Measurements from ENCODE around the gene BCAS3. TPM values are rescaled to one million over a fixed set of nuclear protein-coding genes. Genes with fewer than 3 reads are reported as not detected.

BCAS3 gene
- total RNA-seq, 1 donor from 2014 or later = 19.0 TPM

DNA sequence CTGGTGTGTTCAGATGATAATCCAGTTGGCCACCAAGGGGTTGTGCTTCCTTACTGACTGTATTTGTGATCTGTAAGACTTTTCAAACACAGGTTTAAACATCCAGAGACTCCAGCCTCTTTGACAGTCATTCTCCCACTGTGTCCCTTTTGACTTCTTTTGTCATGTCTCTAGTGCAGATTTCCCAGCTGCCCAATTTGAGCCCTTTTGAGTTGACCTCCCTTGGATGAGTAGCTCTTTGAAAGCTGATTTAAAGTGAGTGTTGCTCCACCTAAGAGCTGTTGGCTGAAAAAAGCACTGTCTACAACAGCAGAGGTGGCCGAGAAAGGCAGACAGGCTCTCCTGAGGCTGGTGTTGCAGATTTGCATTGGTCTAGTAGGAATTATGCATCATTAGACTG, 533.6 kb downstream of the BCAS3 start:
- intact Hi-C loops (cut with micrococcal nuclease) = no loop called here

GRCh38 chr17:61212655-61213054, 535.0 kb downstream of the BCAS3 start:
- intact Hi-C loops (cut with micrococcal nuclease) = no loop called here

DNA sequence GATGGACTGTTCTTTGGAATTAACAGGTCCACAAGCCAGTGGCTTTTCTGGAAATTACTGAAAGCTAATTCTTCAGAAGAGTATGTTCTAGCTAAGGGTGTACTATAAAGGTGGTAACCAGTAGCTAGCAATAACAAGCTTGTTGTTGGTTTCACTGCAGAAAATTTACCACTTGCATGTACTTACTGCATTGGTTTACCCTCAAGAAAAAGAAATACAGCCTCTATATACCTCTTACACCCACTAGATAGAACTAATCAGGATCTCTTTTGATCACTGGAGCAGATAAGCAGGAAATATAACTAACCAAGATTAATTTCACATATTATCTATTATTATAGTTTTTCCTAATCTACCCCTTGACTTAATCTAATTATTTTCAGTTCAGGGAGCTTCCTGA, 537.1 kb downstream of the BCAS3 start:
- intact Hi-C loops (cut with micrococcal nuclease) = no loop called here

GRCh38 chr17:61216066-61216465, 538.4 kb downstream of the BCAS3 start:
- intact Hi-C loops (cut with micrococcal nuclease) = no loop called here

DNA sequence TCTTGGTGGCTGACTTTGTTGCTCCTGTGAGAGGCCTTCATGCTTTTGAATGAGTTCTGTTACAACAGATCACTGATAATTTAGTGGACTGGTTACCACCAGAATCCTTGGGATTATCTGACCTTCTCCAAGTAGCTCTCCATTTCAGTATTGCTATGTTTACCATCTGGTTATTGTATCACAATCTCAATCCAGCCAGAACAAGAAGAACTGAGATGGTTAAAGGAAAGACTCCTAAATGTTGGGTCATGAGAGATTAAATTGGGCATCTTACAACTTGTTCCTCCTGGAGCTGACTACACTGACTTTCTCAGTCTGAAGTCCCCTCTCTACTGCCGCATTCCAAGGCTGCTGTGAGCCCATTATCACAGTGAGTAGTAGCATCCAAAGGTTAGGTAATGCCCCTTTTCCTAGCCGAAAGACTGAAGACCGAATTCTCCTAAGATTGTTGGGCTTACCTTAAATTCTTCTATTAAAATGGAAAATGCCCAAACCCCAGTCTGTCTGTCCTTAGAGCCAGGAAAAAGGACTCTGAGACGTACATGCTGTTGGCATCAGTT, 540.3 kb downstream of the BCAS3 start:
- intact Hi-C loops (cut with micrococcal nuclease) = no loop called here

- intact Hi-C loops (cut with micrococcal nuclease) = no loop called here
These were observed 540.8 kb downstream of the BCAS3 start for GRCh38 chr17:61218438-61218837.

GRCh38 chr17:61219460-61219859, 541.8 kb downstream of the BCAS3 start:
- intact Hi-C loops (cut with micrococcal nuclease) = no loop called here

DNA sequence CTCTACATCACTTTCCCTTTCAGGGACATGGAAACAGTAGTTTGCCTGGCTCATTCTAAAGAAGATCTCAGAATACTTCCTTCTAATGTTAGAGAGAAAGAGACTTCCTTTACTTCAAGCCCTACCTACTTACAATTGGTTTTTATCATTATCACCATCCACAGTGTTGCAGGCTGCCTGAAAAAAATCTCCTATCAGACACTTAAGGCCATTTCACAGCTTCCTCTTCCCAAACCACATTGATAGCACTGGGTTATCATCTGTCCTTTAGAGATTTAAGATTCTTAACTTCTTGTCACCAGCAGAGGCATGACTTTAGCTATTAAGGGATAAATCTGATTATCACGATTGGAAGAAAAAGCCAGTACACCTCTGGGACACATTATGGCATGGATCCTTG, 543.5 kb downstream of the BCAS3 start:
- intact Hi-C loops (cut with micrococcal nuclease) = loop anchor here (5.0 kb wide), 3 partner anchors 66 to 829 kb away; partner anchors contain the start of gene USP32

- intact Hi-C loops (cut with micrococcal nuclease) = loop anchor here (1.0 to 5.0 kb wide), 5 partner anchors 65 to 830 kb away; partner anchors contain the start of gene USP32
These were observed 544.2 kb downstream of the BCAS3 start for GRCh38 chr17:61221597-61222471.

GRCh38 chr17:61223725-61224124, 546.1 kb downstream of the BCAS3 start:
- intact Hi-C loops (cut with micrococcal nuclease) = loop anchor here (5.0 kb wide), 3 partner anchors 64 to 831 kb away; partner anchors contain the start of gene USP32

DNA sequence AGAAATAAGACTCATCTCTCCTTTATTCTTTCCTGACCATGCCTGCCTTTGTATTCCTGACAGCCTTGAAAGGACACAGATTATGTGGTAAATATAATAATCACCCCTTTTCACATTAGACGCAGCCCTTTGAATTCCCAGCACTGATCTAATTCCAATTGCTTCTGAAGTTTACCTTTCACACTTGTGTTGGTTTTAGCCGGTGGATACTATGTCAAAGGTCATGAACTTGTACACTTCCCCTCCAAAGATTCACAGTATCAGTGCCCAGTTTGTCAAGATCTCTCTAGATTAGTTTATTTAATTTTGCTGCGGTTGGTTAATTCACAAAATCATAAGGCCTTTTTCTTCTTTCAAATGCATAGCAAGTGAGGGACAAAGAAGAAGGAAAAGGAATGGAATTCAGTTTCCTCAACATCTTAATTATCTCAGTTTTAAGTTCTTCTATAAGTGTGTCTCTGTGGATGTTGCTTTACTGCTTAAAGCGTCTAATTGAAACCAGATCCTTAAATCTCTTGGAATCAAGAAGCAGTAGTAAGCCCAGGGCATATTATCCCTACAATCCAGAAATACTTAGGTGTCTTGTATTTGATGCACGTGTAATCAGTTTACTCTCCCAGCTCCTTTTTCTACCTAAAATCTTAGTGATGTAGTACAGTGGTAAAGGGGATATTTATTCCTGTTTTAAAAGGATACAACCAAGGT, 547.7 kb downstream of the BCAS3 start:
- intact Hi-C loops (cut with micrococcal nuclease) = no loop called here

DNA sequence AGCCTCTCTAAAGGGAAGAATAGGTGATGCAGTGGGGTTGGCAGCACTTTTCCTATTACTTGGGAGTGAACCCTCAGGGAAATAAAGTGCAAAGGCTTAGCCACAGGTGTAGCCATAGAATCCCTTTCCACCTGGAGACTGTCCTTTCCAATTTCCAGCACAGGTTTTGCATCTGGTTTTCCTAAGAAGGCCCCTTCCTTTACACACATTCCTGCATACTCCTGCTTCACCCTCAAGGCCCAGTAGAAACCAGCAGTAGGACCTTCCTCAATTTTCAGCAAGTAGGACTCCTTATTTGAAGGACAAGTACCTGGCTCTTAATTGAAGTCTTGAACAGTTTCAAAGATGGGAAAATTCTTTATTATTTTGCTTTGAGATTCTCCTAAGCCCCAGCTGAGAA, 550.2 kb downstream of the BCAS3 start:
- intact Hi-C loops (cut with micrococcal nuclease) = no loop called here

DNA sequence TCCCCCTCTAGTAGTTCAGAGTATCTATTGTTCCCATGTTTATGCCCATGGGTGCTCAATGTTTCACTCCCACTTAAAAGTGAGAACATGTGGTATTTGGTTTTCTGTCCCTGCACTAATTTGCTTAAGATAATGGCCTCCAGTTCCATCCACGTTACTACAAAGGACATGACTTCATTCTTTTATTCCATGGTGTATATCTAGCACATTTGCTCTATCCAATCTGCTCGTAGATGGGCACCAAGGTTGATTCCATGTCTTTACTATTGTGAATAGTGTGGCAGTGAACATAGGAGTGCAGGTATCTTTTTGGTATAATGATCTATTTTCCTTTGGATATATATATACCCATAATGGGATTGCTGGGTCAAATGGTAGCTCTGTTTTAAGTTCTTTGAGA, 552.8 kb downstream of the BCAS3 start:
- intact Hi-C loops (cut with micrococcal nuclease) = no loop called here

GRCh38 chr17:61230972-61231820, 553.5 kb downstream of the BCAS3 start:
- intact Hi-C loops (cut with micrococcal nuclease) = no loop called here

DNA sequence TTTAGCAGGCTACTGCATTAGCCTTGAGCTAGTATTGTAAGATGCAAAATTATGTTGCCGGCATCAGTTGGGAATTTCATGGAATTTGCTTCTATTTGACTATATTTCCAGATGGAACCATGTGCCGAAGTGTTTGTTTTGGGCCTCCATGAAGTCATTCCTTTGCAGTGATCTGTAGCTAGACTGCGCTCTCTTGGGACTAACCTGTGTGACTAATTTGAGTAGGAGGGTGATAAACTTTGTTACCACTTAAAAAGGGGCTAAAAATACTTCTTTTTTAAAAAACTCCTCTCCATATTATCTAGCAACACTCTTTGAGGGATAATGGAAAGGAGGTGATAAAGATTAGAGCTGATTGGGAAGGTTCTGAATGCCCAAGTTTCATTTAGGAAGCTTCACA, 555.2 kb downstream of the BCAS3 start:
- intact Hi-C loops (cut with micrococcal nuclease) = no loop called here

DNA sequence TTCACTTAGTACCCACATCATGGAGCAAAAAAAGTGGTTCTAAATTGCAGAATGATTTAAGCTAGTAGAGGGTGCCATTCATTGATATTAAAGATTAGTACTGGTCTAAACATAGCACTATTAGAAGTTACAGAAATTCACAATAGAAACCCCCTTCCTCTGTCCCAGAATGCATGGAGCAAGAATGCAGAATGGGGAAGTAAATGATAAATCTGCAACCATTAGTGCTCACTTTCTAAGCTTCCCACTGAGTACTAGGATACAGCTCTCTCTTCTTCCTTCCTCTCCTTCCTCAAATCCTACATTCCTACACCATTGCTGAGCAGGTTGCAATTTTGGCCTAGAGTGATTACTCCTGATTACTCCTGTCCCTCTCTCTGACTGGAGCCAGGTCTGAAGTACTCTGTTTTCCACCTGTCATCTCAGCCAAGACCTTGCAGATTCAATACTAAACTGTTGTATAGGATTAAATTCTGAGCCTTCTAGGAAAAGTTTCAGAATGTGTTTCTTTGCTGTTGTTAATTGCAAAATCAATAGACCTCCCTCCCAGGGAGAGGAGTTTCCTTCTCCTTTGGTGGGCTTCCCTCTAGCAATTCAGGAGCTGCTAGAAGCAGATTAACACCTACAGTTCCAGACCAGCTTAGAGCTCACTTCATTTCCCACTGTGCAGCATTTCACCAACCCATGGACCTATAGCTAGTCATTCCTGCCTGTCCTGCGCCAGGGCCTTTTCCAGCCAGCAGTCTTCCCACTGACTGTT, 556.5 kb downstream of the BCAS3 start:
- intact Hi-C loops (cut with micrococcal nuclease) = no loop called here

DNA sequence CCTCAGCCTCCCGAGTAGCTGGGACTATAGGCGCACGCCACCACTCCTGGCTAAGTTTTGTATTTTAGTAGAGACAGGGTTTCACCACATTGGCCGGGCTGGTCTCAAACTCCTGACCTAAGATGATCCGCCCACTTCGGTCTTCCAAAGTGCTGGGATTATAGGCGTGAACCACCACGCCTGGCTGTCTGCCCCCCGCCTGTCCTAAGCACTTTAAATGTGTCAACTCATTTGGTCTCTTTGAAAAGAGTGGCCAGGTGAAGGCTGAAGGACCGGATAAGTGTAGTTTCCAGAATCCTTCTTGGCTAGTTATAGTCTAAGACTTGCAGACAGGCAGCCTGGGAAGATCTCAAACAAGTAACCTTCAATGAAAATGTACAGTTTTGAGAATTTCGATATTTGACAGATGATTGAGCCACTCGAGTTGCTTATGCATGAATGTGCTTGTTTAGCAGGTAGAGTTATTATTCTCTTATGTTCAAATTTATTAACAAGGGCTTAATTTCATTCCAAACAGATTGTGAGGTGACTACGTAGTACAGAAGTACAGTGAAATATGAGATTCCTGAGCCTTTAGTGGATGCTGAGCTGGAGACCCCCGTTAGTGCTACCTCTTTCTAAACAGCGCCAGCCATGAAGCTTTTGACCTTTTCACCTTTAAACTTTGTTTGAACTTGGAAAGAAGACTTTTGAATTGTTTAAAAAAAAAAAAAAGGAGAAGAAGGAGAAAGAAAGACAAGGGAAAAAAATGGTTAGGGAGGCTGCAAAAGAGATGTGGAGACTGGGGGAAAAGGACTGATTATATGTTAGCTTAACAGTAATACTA, 557.6 kb downstream of the BCAS3 start:
- intact Hi-C loops (cut with micrococcal nuclease) = no loop called here

- intact Hi-C loops (cut with micrococcal nuclease) = no loop called here
These were observed 558.2 kb downstream of the BCAS3 start for GRCh38 chr17:61235827-61236197.

DNA sequence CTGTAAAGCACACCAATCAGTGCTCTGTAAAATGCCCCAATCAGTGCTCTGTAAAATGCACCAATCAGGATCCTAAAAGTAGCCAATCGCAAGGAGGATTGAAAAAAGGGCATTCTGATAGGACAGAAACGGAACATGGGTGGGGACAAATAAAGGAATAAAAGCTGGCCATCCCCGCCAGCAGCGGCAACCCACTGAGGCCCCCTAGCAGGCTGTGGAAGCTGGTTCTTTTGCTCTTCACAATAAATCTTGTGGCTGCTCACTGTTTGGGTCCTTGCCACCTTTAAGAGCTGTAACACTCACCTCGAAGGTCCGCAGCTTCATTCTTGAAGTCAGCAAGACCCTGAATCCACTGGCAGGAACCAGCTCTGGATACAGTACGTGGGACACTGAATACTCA, 559.6 kb downstream of the BCAS3 start:
- intact Hi-C loops (cut with micrococcal nuclease) = no loop called here

All from T-helper 1 cell treated with Interleukin-12 subunit alpha and Interleukin-12 subunit beta and Interleukin-4 antibody, amounts not matched to agents 30 ng/mL and 1 ng/mL, for 36 hours (primary cell).